WI38 (cell line): ENCODE data around the gene CD164.

Experiments used
- H3K4me3 ChIP-seq: 2 replicates; pipeline ENCODE4 v1.5.1; 2011; ENCODE audit warnings: low read depth, mild to moderate bottlenecking, control low read depth, low read length
- TF ChIP-seq, protein P1 (sequence below): IDR thresholded peaks from 2 replicates; pipeline ENCODE4 v1.5.1; 2012; ENCODE audit warnings: low read depth, mild to moderate bottlenecking, control low read depth, low read length

The CD164 gene

GRCh38 chr6:109323241-109323640 is 59.0 kb downstream of the CD164 start:
- TF ChIP-seq, protein P1, sequence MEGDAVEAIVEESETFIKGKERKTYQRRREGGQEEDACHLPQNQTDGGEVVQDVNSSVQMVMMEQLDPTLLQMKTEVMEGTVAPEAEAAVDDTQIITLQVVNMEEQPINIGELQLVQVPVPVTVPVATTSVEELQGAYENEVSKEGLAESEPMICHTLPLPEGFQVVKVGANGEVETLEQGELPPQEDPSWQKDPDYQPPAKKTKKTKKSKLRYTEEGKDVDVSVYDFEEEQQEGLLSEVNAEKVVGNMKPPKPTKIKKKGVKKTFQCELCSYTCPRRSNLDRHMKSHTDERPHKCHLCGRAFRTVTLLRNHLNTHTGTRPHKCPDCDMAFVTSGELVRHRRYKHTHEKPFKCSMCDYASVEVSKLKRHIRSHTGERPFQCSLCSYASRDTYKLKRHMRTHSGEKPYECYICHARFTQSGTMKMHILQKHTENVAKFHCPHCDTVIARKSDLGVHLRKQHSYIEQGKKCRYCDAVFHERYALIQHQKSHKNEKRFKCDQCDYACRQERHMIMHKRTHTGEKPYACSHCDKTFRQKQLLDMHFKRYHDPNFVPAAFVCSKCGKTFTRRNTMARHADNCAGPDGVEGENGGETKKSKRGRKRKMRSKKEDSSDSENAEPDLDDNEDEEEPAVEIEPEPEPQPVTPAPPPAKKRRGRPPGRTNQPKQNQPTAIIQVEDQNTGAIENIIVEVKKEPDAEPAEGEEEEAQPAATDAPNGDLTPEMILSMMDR, result no peak
- H3K4me3 ChIP-seq, result no peak overlapping the region

DNA sequence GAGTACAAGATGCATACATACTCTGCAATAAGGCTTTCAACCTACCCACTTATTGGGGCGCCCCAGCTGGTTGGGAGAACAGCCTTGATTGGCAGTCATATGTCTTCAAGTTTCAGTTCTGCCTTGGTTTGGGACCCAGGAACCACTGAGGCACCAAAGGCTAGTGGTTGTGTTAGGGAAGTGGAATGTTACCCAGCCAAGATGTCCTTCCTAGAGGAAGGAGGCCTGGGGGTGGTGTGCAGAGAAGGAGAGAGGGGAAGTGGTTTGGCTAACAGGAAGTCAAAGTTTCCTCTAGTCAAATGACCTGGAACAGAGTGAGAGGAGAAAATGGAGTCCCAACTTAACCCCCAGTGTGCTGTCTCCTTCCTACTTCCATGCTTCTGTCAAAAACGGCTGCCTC is 59.4 kb downstream of the CD164 start:
- TF ChIP-seq, protein P1, result no peak
- H3K4me3 ChIP-seq, result no peak overlapping the region

DNA sequence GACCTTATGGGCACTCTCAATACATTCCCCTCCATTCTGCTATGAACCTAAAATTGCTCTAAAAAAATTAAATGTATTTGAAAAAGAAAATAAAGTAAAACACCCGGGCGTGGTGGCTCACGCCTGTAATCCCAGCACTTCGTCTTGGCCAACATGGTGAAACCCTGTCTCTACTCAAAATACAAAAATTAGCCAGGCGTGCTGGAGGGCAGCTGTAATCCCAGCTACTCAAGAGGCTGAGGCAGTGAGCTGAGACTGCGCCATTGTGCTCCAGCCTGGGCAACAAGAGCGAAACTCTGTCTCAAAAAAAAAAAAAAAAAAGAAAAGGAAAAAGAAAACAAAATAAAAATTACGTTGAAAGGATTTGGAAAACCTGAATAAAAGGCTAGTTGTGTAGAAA is 60.5 kb downstream of the CD164 start:
- TF ChIP-seq, protein P1, result no peak

GRCh38 chr6:109320072-109320471 is 62.2 kb downstream of the CD164 start:
- TF ChIP-seq, protein P1, result no peak
- H3K4me3 ChIP-seq, result no peak overlapping the region

More for the DNA sequence above, 60.5 kb downstream of the CD164 start:
- H3K4me3 ChIP-seq, result no peak overlapping the region

GRCh38 chr6:109318328-109318876 is 63.9 kb downstream of the CD164 start:
- TF ChIP-seq, protein P1, result no peak
- no peak overlapping the region for H3K4me3 ChIP-seq

- TF ChIP-seq, protein P1, result no peak
Observed at GRCh38 chr6:109316909-109317308, 65.4 kb downstream of the CD164 start.

More at GRCh38 chr6:109316909-109317308, 65.4 kb downstream of the CD164 start:
- no peak overlapping the region for H3K4me3 ChIP-seq
